T-helper 17 cell (primary cell): ENCODE results near the gene PKP4. TPM values are rescaled to one million over a fixed set of nuclear protein-coding genes. Genes with fewer than 3 reads are reported as not detected.

Experiments used
- ATAC-seq: fragments of 150-1000 bp; cut with Tn5 transposase; 2 replicates; pipeline ENCODE4 v1.10.0; 2021; ENCODE audit warnings: mild to moderate bottlenecking, moderate library complexity
- DNase-seq, 3 donors: peaks; one replicate each; pipeline versions ENCODE4 v3.0.0 to v3.0.0-alpha.2; 2020 to 2021
- H3K9me3 ChIP-seq: one replicate; pipeline ENCODE4 v1.7.0; 2013; ENCODE audit warnings: low read length, mild to moderate bottlenecking; ENCODE audit not compliant: control insufficient read depth, poor library complexity, severe bottlenecking
- H3K27ac Mint-ChIP-seq: one replicate; pipeline ENCODE4 v1.8.0; 2022; ENCODE audit warnings: mild to moderate bottlenecking, moderate library complexity, mixed read lengths
- H3K27me3 Mint-ChIP-seq: one replicate; pipeline ENCODE4 v1.8.0; 2022; ENCODE audit warnings: mixed read lengths
- H3K36me3 Mint-ChIP-seq: one replicate; pipeline ENCODE4 v1.8.0; 2022; ENCODE audit warnings: low read depth, mixed read lengths
- H3K4me1 Mint-ChIP-seq: one replicate; pipeline ENCODE4 v1.8.0; 2022; ENCODE audit warnings: mild to moderate bottlenecking, mixed read lengths
- H3K4me3 Mint-ChIP-seq: one replicate; pipeline ENCODE4 v1.8.0; 2022; ENCODE audit warnings: mild to moderate bottlenecking, moderate library complexity, mixed read lengths
- total RNA-seq, 4 donors: library from RNA in 2 of 4; stranded (reverse) in 2 of 4; gene quantifications; one replicate each; pipeline ENCODE4 v1.2.3 and lab custom pipeline; 2022 to 2026

PKP4 gene
- total RNA-seq, 2 donors from 2014 or later: 26.6 to 28.9 TPM

DNA sequence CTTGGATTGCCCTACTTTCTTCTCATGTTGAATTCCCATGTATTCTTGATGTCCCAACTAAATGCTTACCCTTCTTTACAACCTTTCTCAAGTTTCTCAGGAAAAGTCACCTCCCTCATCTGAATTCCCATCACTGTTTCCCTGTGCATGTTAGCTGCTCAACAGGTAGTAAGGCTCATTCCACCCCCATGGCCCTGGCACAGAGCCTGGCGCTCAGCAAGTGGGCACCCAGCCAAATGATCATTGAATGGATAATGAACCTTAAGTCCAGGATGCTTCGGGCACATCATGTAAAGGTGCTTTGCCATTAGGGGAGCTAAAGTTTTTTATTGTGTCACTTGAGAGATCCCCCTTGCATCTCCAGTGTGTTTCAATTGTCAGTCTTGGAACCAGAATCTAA is 124.0 kb downstream of the PKP4 start:
- Mint-ChIP-seq H3K36me3 (peaks cover 2% of the 10 kb centered on the region), H3K27ac (no peak overlapping the region), H3K27me3 (no peaks in the 10 kb centered on the region), H3K4me3 (no peak overlapping the region), H3K4me1 (no peaks in the 10 kb centered on the region)
- H3K9me3 ChIP-seq: no peaks in the 10 kb centered on the region
- ATAC-seq (no peak), DNase-seq (no peak)

- H3K36me3 Mint-ChIP-seq: peaks cover 2% of the 10 kb centered on the region
- no peak for ATAC-seq
- DNase-seq: no peak
- H3K27me3 Mint-ChIP-seq: no peaks in the 10 kb centered on the region
- no peaks in the 10 kb centered on the region for H3K9me3 ChIP-seq
- H3K4me3 Mint-ChIP-seq: no peak overlapping the region
- H3K27ac Mint-ChIP-seq: no peak overlapping the region
- H3K4me1 Mint-ChIP-seq: no peaks in the 10 kb centered on the region
These were observed 125.9 kb downstream of the PKP4 start for GRCh38 chr2:158582670-158583069.

DNA sequence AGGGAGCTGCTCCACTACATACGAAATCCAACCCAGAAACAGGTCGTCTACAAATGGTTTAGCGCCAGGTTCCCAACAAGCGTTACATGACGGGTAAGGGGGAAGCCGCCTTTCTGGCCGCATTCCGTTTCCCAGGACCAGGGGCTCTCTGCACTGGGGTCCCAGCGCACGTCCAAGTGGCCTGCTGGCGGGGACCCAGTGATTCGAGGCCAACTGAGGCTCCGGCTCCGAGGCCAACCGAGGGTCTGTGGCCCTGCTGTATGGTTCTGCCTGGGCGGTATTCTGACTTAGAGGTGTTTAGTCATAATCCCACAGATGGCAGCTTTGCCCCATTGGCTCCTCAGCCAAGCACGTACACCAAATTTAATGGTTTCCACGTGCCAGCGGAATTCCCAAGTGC is 127.2 kb downstream of the PKP4 start:
- Mint-ChIP-seq H3K36me3 (peaks cover 5% of the 10 kb centered on the region), H3K27me3 (no peaks in the 10 kb centered on the region), H3K4me1 (no peaks in the 10 kb centered on the region), H3K27ac (no peak overlapping the region), H3K4me3 (no peak overlapping the region)
- DNase-seq (no peak), ATAC-seq (no peak)
- no peaks in the 10 kb centered on the region for H3K9me3 ChIP-seq

- Mint-ChIP-seq H3K27ac (no peak overlapping the region), H3K36me3 (peaks cover 8% of the 10 kb centered on the region), H3K4me3 (no peak overlapping the region), H3K27me3 (no peaks in the 10 kb centered on the region), H3K4me1 (peaks cover 2% of the 10 kb centered on the region)
- H3K9me3 ChIP-seq: no peaks in the 10 kb centered on the region
- ATAC-seq: no peak
- no peak for DNase-seq
These were observed 129.7 kb downstream of the PKP4 start for GRCh38 chr2:158586491-158586890.

GRCh38 chr2:158589303-158589702 is 132.6 kb downstream of the PKP4 start:
- H3K9me3 ChIP-seq: no peaks in the 10 kb centered on the region
- peaks cover 8% of the 10 kb centered on the region for H3K36me3 Mint-ChIP-seq
- no peak overlapping the region for H3K4me3 Mint-ChIP-seq
- ATAC-seq: no peak
- no peak overlapping the region for H3K27ac Mint-ChIP-seq
- peaks cover 6% of the 10 kb centered on the region for H3K4me1 Mint-ChIP-seq
- no peaks in the 10 kb centered on the region for H3K27me3 Mint-ChIP-seq
- no peak for DNase-seq

DNA sequence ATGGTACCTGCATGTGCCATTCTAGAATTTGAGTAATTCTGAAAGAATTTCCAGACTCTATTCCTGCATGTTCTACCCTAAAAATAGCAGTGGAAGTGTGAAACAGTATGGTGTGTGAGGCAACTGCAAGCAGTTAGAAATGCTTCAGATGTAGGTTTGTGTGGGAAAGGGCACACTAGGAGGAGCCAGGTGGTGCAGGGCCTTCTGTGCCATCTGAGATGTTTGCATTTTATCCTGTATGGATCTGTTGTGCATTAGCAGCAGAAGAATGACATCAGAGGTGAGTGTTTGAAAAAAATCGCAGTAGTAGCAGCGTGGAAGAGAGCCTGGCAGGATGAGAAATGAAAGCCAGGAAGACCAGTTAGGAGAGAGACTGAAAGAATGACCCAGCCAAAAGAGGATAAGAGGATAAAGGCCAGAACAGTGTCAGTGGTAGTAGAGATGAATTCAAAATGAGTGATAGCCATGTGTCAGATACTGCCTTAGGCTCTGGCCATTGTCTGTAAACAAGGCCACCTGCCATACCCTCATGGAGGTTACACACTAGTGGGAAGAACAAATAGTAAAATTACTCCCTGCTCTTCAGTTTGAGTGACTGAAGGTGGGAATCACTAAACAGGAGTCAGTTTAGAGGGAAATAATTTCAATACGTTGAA is 142.2 kb downstream of the PKP4 start:
- no peaks in the 10 kb centered on the region for H3K9me3 ChIP-seq
- Mint-ChIP-seq H3K27ac (no peak overlapping the region), H3K4me1 (peaks cover 2% of the 10 kb centered on the region), H3K4me3 (no peak overlapping the region), H3K27me3 (no peaks in the 10 kb centered on the region), H3K36me3 (peaks cover 1% of the 10 kb centered on the region)
- ATAC-seq (no peak), DNase-seq (no peak)

GRCh38 chr2:158599609-158600008 is 142.9 kb downstream of the PKP4 start:
- Mint-ChIP-seq H3K27me3 (no peaks in the 10 kb centered on the region), H3K36me3 (peaks cover 7% of the 10 kb centered on the region), H3K4me3 (no peak overlapping the region), H3K4me1 (peaks cover 2% of the 10 kb centered on the region), H3K27ac (no peak overlapping the region)
- H3K9me3 ChIP-seq: no peaks in the 10 kb centered on the region
- no peak for ATAC-seq
- no peak for DNase-seq

DNA sequence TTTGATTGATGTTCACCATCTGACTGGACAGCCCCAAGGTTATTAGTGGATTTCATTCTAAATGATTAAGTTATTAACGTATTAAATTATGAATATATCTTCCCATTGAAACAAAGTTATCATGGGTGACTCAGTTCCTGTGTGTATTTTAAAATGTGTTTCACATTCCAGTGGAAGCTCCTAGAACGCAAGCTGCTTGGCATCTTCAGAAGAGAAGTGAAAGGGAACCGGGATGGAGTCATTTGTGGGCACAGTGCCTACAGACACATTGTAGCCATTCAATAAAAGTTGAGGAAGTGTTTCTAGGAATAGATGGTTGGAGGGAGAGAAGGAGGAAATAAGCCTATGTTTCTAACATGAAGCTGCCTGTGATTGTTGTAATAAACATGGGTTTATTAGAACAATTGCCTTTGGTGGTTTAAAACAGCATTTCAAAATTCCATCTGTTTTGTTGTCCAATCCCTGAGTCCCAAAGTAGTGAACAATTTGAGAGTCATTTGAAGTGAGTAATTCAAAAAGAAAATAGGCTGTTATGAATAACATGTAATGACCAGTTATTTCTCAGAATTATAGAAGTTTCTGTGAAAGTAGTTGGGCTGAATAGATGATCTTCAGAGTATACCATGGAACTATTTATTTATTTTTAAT is 143.5 kb downstream of the PKP4 start:
- DNase-seq (no peak), ATAC-seq (no peak)
- H3K4me1 Mint-ChIP-seq: peaks cover 2% of the 10 kb centered on the region
- no peaks in the 10 kb centered on the region for H3K27me3 Mint-ChIP-seq
- H3K9me3 ChIP-seq: no peaks in the 10 kb centered on the region
- peaks cover 7% of the 10 kb centered on the region for H3K36me3 Mint-ChIP-seq
- no peak overlapping the region for H3K4me3 Mint-ChIP-seq
- H3K27ac Mint-ChIP-seq: no peak overlapping the region

DNA sequence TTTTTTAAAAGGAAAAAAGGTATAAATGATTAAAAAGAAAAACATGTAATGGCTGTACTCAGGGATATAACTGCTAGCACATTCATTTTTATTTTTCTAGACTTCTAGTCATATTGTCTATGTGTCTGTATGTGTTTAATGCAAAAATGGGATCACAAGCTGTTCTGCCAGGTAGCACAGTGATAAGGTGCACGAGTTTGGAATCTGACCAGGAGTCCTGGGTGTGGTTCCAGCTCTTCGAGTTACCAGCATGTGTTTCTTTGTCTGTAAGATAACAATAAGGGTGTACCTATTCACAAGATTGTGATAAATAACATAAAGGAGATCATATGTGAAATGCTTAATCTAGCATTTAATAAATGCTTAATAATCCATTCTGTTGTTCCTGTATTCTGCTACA is 145.3 kb downstream of the PKP4 start:
- H3K4me3 Mint-ChIP-seq: no peak overlapping the region
- DNase-seq (no peak), ATAC-seq (no peak)
- H3K27me3 Mint-ChIP-seq: no peaks in the 10 kb centered on the region
- no peak overlapping the region for H3K27ac Mint-ChIP-seq
- peaks cover 7% of the 10 kb centered on the region for H3K36me3 Mint-ChIP-seq
- peaks cover 2% of the 10 kb centered on the region for H3K4me1 Mint-ChIP-seq
- H3K9me3 ChIP-seq: no peaks in the 10 kb centered on the region

- Mint-ChIP-seq H3K4me3 (no peak overlapping the region), H3K27me3 (no peaks in the 10 kb centered on the region), H3K36me3 (peaks cover 7% of the 10 kb centered on the region), H3K27ac (no peak overlapping the region), H3K4me1 (peaks cover 2% of the 10 kb centered on the region)
- no peak for ATAC-seq
- no peak for DNase-seq
- H3K9me3 ChIP-seq: no peaks in the 10 kb centered on the region
These were observed 146.5 kb downstream of the PKP4 start for GRCh38 chr2:158603205-158603604.

GRCh38 chr2:158603986-158604385 is 147.2 kb downstream of the PKP4 start:
- Mint-ChIP-seq H3K27ac (no peak overlapping the region), H3K36me3 (peaks cover 7% of the 10 kb centered on the region), H3K27me3 (no peaks in the 10 kb centered on the region), H3K4me1 (peaks cover 2% of the 10 kb centered on the region), H3K4me3 (no peak overlapping the region)
- DNase-seq: no peak
- no peak for ATAC-seq
- H3K9me3 ChIP-seq: no peaks in the 10 kb centered on the region

DNA sequence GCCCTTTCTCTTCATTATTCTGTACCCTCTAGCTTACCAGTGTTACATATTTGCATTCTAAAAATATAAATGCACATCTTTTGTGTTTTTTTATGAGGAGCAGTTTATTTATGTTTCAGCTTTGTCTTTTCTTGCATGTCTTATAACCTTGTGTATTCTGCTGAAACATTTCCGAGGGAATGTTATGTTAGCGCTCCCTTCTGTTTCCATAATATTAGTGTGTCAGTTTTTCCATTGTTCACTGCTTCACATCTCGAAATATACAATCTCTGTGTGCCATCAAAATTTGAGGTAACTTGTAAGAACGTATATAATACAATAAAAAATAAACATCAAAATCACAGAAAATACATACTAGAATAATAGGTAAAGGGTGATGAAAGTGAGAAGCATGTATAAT is 153.3 kb downstream of the PKP4 start:
- Mint-ChIP-seq H3K27me3 (no peaks in the 10 kb centered on the region), H3K27ac (no peak overlapping the region), H3K36me3 (no peaks in the 10 kb centered on the region), H3K4me1 (no peaks in the 10 kb centered on the region), H3K4me3 (no peak overlapping the region)
- ATAC-seq (no peak), DNase-seq (no peak)
- no peaks in the 10 kb centered on the region for H3K9me3 ChIP-seq

- Mint-ChIP-seq H3K4me1 (no peaks in the 10 kb centered on the region), H3K27me3 (no peaks in the 10 kb centered on the region), H3K36me3 (peaks cover 5% of the 10 kb centered on the region), H3K27ac (no peak overlapping the region), H3K4me3 (no peak overlapping the region)
- no peak for DNase-seq
- ATAC-seq: no peak
- H3K9me3 ChIP-seq: no peaks in the 10 kb centered on the region
These were observed 159.8 kb downstream of the PKP4 start for GRCh38 chr2:158616480-158617000.
